OCI-LY1 (cell line): ENCODE data around the gene HECTD3.

Source experiments
- H2AFZ ChIP-seq: fragments of 200-600 bp; sonication (generic), shearing (Covaris generic); 2 replicates; pipeline ENCODE4 v1.6.0; 2014; ENCODE audit warnings: antibody characterized with exemption, mild to moderate bottlenecking, low read length
- H3F3A ChIP-seq: fragments of 200-600 bp; sonication (generic), shearing (Covaris generic); 2 replicates; pipeline ENCODE4 v1.6.0; 2014; ENCODE audit warnings: mild to moderate bottlenecking, antibody characterized with exemption, low read length, moderate library complexity; ENCODE audit not compliant: insufficient read depth
- H3K27ac ChIP-seq: fragments of 200-600 bp; sonication (generic); 2 replicates; pipeline ENCODE4 v1.5.1; 2014; ENCODE audit warnings: low read length, mixed run types, mild to moderate bottlenecking, low read depth; ENCODE audit not compliant: poor library complexity, severe bottlenecking
- H3K27me3 ChIP-seq: fragments of 200-600 bp; sonication (generic); 2 replicates; pipeline ENCODE4 v1.6.0; 2014; ENCODE audit warnings: antibody characterized with exemption, mild to moderate bottlenecking, low read length, moderate library complexity; ENCODE audit not compliant: insufficient read depth
- H3K36me3 ChIP-seq: fragments of 200-600 bp; sonication (generic); 2 replicates; pipeline ENCODE4 v1.6.1; 2014; ENCODE audit warnings: mild to moderate bottlenecking, antibody characterized with exemption, low read length, moderate library complexity, mixed read lengths; ENCODE audit not compliant: insufficient read depth
- H3K4me1 ChIP-seq: fragments of 200-600 bp; sonication (generic); 2 replicates; pipeline ENCODE4 v1.5.1; 2014; ENCODE audit warnings: mild to moderate bottlenecking, low read length, moderate library complexity; ENCODE audit not compliant: insufficient read depth, severe bottlenecking
- H3K4me2 ChIP-seq: fragments of 200-600 bp; sonication (generic), shearing (Covaris generic); 2 replicates; pipeline ENCODE4 v1.6.1; 2014; ENCODE audit warnings: low read length
- H3K4me3 ChIP-seq: fragments of 200-600 bp; sonication (generic); 2 replicates; pipeline ENCODE4 v1.5.1; 2014; ENCODE audit warnings: low read length, low read depth, mild to moderate bottlenecking, mixed read lengths; ENCODE audit not compliant: poor library complexity, severe bottlenecking
- H3K79me2 ChIP-seq: fragments of 200-600 bp; shearing (Covaris generic); 2 replicates; pipeline ENCODE4 v1.6.1; 2016; ENCODE audit warnings: mixed run types, low read length, mixed read lengths; ENCODE audit not compliant: insufficient read depth
- H3K9ac ChIP-seq: fragments of 200-600 bp; sonication (generic), shearing (Covaris generic); 2 replicates; pipeline ENCODE4 v1.6.1; 2014; ENCODE audit warnings: mild to moderate bottlenecking, low read length, mixed read lengths
- H3K9me2 ChIP-seq: fragments of 200-600 bp; sonication (generic), shearing (Covaris generic); 2 replicates; pipeline ENCODE4 v1.6.1; 2014; ENCODE audit warnings: low read depth, mild to moderate bottlenecking, low read length, mixed read lengths
- H3K9me3 ChIP-seq: fragments of 200-600 bp; shearing (Covaris generic); 2 replicates; pipeline ENCODE4 v1.6.1; 2014; ENCODE audit warnings: low read length, mixed read lengths
- H4K20me1 ChIP-seq: fragments of 200-600 bp; sonication (generic), shearing (Covaris generic); 2 replicates; pipeline ENCODE4 v1.6.0; 2016; ENCODE audit warnings: mild to moderate bottlenecking, low read length; ENCODE audit not compliant: insufficient read depth
- EZH2 ChIP-seq: fragments of 200-600 bp; sonication (generic), shearing (Covaris generic); IDR thresholded peaks from 2 replicates; pipeline ENCODE4 v1.8.0; 2017; ENCODE audit warnings: borderline replicate concordance, mixed run types, mild to moderate bottlenecking, antibody characterized with exemption, low read length, moderate library complexity, mixed read lengths
- TF ChIP-seq, protein P1 (sequence below): fragments of 200-600 bp; sonication (generic), shearing (Covaris generic); IDR thresholded peaks from 2 replicates; pipeline ENCODE4 v1.5.1; 2017; ENCODE audit warnings: mild to moderate bottlenecking, antibody characterized with exemption, low read length, moderate library complexity, mixed read lengths

HECTD3 gene

DNA sequence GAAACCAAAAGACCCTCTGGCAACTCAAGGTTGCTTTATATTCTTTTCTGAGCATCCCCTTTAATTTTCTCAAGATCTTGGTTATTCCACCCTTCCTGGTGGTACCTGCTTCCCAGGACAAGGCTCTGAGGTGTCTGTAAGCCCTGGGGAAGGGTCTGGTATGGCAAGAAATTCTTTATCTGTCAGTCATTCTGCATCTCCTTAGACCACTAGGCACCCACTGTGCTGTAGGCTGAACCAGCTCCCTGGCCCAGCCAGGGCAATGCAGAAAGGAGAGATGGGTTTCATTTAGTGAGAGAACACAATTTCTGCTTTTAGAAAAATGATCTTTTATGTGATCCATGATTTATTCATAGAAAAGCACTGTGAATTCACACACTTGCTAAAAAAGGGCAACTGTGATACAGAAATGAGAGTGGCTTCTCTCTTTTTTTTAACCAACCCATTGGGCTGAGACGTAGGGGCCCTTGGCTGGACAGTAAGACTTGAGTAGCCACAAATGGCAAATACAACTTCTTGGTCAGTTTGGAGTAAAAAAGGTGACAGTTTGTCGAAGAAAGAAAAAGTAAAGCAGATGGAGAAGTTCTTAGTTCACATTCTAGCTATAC, 5.1 kb upstream of the HECTD3 start:
- Histone ChIP-seq H3K9me2 (no peaks in the 10 kb centered on the region), H3K36me3 (no peaks in the 10 kb centered on the region), H3K4me3 (no peak overlapping the region), H3K9me3 (no peaks in the 10 kb centered on the region), H2AFZ (no peak overlapping the region), H4K20me1 (no peaks in the 10 kb centered on the region), H3K27me3 (no peaks in the 10 kb centered on the region), H3K4me1 (peaks cover 24% of the 10 kb centered on the region), H3K79me2 (no peaks in the 10 kb centered on the region), H3K9ac (no peak overlapping the region), H3K4me2 (no peak overlapping the region), H3F3A (no peaks in the 10 kb centered on the region), H3K27ac (no peak overlapping the region)
- TF ChIP-seq EZH2 = no peak

DNA sequence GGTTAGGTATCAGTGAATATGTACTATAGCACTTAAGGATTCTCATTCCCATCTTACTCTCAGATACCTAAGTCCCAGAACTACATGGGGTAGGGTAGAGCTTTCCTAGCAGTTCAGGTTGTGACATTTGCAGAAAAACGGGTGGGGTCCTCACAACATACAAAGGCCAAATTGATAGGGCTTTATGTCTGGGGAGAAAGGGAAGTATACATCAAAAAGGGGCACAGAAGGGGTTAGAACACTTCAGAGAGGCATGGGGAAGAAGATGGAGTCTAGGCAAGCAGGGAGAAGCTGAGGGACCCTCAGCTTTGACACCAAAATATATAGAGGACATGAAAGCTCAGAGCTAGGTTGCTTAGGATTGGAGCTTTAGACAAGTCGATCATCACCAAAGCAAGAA, 4.6 kb upstream of the HECTD3 start:
- H3K9me2 ChIP-seq = no peaks in the 10 kb centered on the region
- H3K9me3 ChIP-seq = no peaks in the 10 kb centered on the region
- no peaks in the 10 kb centered on the region for H3K79me2 ChIP-seq
- H3K4me2 ChIP-seq = no peak overlapping the region
- no peak overlapping the region for H3K9ac ChIP-seq
- no peak overlapping the region for H3K27ac ChIP-seq
- no peak overlapping the region for H2AFZ ChIP-seq
- no peaks in the 10 kb centered on the region for H4K20me1 ChIP-seq
- no peak overlapping the region for H3K4me3 ChIP-seq
- peaks cover 24% of the 10 kb centered on the region for H3K4me1 ChIP-seq
- no peaks in the 10 kb centered on the region for H3K36me3 ChIP-seq
- no peaks in the 10 kb centered on the region for H3F3A ChIP-seq
- no peaks in the 10 kb centered on the region for H3K27me3 ChIP-seq
- TF ChIP-seq, protein P1, sequence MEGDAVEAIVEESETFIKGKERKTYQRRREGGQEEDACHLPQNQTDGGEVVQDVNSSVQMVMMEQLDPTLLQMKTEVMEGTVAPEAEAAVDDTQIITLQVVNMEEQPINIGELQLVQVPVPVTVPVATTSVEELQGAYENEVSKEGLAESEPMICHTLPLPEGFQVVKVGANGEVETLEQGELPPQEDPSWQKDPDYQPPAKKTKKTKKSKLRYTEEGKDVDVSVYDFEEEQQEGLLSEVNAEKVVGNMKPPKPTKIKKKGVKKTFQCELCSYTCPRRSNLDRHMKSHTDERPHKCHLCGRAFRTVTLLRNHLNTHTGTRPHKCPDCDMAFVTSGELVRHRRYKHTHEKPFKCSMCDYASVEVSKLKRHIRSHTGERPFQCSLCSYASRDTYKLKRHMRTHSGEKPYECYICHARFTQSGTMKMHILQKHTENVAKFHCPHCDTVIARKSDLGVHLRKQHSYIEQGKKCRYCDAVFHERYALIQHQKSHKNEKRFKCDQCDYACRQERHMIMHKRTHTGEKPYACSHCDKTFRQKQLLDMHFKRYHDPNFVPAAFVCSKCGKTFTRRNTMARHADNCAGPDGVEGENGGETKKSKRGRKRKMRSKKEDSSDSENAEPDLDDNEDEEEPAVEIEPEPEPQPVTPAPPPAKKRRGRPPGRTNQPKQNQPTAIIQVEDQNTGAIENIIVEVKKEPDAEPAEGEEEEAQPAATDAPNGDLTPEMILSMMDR = no peak
- TF ChIP-seq EZH2 = no peak

DNA sequence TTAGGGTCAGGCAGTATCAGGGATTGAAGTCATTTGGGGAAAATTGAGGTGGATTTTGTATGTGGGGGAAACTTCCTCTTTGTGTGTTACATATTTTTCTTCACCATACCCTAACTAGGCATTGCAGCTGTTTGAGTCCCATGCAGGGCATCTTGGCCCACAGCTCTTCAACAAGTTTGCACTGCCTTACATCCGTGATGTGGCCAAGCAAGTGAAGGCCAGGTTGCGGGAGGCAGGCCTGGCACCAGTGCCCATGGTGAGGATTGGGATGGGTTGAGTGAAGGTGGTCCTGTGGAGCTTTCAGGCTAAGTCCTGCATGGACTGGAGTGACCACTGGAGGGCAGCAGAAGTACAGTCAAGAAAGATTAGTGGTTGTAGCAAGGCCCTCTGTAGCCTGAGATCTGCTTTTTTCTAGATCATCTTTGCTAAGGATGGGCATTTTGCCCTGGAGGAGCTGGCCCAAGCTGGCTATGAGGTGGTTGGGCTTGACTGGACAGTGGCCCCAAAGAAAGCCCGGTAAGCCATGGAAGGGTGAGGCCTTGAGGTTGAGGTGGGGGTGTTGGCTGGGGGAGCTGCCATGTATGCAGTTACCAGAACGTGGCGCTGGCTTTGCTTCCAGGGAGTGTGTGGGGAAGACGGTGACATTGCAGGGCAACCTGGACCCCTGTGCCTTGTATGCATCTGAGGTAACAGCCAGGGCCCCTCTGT, 3.4 kb upstream of the HECTD3 start:
- H3K4me3 ChIP-seq = no peak overlapping the region
- H3K36me3 ChIP-seq = peaks cover 1% of the 10 kb centered on the region; the same call in 1 of the 2 replicates
- H3K9me3 ChIP-seq = no peaks in the 10 kb centered on the region
- H3K4me1 ChIP-seq = peaks cover 31% of the 10 kb centered on the region
- H3K27ac ChIP-seq = no peak overlapping the region
- H2AFZ ChIP-seq = no peak overlapping the region
- H3K79me2 ChIP-seq = no peaks in the 10 kb centered on the region
- TF ChIP-seq EZH2 = no peak
- TF ChIP-seq, protein P1 = peak; percentile 94
- no peaks in the 10 kb centered on the region for H3K9me2 ChIP-seq
- no peaks in the 10 kb centered on the region for H3F3A ChIP-seq
- no peaks in the 10 kb centered on the region for H4K20me1 ChIP-seq
- H3K4me2 ChIP-seq = no peak overlapping the region
- no peaks in the 10 kb centered on the region for H3K27me3 ChIP-seq
- H3K9ac ChIP-seq = no peak overlapping the region
